Erythroblast (primary cell): ENCODE results near the gene ST8SIA6.

ENCODE experiments used
- GATA1 ChIP-seq: IDR thresholded peaks from 2 replicates; pipeline ENCODE4 v1.6.1; 2011; ENCODE audit warnings: low read depth, mild to moderate bottlenecking, control low read depth, low read length, moderate library complexity
- POLR2A ChIP-seq: IDR thresholded peaks from 2 replicates; pipeline ENCODE4 v1.6.1; 2011; ENCODE audit warnings: mild to moderate bottlenecking, low read length

GRCh38 chr10:17465328-17466125 lies 11.1 kb upstream of the ST8SIA6 start:
- TF ChIP-seq POLR2A (no peak), GATA1 (no peak)
